H1 (cell line): ENCODE measurements around the gene ZBTB20.

Source experiments
- BRCA1 ChIP-seq: IDR thresholded peaks from 2 replicates; pipeline ENCODE4 v1.6.1; 2012; ENCODE audit warnings: low read depth, low read length, improper control_type of control experiment
- CEBPB ChIP-seq: IDR thresholded peaks from 2 replicates; pipeline ENCODE4 v1.6.1; 2012; ENCODE audit warnings: low read depth, low read length
- CHD1 ChIP-seq: IDR thresholded peaks from 2 replicates; pipeline ENCODE4 v1.6.1; 2012; ENCODE audit warnings: low read depth, low read length, improper control_type of control experiment
- POLR2AphosphoS5 ChIP-seq: IDR thresholded peaks from 2 replicates; pipeline ENCODE4 v1.6.1; 2011; ENCODE audit warnings: low read depth, low read length
- SP1 ChIP-seq: IDR thresholded peaks from 2 replicates; pipeline ENCODE4 v1.6.1; 2011; ENCODE audit warnings: low read depth, low read length
- YY1 ChIP-seq: IDR thresholded peaks from 2 replicates; pipeline ENCODE4 v1.6.1; 2011; ENCODE audit warnings: low read depth, mild to moderate bottlenecking, low read length
- TF ChIP-seq, protein P1 (sequence below), 3 experiments: IDR thresholded peaks; 1 replicate in 2 of 3; 2 replicates in 1 of 3; pipeline versions ENCODE4 v1.5.1 to v1.6.1; 2011; ENCODE audit warnings: low read length in 3 of 3, mild to moderate bottlenecking in 3 of 3, inconsistent platforms in 2 of 3, low read depth in 1 of 3, moderate library complexity in 1 of 3; ENCODE audit not compliant: insufficient read depth in 1 of 3; ENCODE audit errors: control extremely low read depth in 1 of 3

DNA sequence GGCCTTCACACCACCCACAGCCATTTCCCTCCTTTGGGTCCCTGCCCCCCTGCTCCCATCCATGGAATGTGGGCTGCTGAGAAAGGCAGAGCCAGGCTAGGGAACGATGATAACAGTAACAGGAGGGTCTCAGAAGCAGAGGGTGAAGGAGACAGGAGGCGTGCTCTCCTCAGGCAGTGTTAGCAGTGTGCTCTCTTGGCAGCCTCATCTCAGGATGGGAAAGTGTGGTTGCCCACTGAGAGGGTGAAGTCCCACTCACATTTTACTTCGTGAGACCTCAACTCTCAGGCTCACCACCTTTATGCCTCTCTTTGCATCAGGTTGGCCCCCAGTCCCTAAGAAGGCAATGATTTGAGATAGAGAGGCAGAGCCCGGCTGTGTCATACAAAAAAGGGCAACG lies 828.8 kb downstream of the ZBTB20 start:
- TF ChIP-seq, protein P1, sequence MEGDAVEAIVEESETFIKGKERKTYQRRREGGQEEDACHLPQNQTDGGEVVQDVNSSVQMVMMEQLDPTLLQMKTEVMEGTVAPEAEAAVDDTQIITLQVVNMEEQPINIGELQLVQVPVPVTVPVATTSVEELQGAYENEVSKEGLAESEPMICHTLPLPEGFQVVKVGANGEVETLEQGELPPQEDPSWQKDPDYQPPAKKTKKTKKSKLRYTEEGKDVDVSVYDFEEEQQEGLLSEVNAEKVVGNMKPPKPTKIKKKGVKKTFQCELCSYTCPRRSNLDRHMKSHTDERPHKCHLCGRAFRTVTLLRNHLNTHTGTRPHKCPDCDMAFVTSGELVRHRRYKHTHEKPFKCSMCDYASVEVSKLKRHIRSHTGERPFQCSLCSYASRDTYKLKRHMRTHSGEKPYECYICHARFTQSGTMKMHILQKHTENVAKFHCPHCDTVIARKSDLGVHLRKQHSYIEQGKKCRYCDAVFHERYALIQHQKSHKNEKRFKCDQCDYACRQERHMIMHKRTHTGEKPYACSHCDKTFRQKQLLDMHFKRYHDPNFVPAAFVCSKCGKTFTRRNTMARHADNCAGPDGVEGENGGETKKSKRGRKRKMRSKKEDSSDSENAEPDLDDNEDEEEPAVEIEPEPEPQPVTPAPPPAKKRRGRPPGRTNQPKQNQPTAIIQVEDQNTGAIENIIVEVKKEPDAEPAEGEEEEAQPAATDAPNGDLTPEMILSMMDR (IDR thresholded peaks at IDR 0.05; ENCODE audit: control extremely low read depth in 1 of 3, insufficient read depth in 1 of 3, low read depth in 1 of 3, low read length in 3 of 3): no peak
- no peak for TF ChIP-seq BRCA1
- TF ChIP-seq SP1: no peak
- no peak for TF ChIP-seq YY1
- no peak for TF ChIP-seq POLR2AphosphoS5
- TF ChIP-seq CHD1: no peak
- TF ChIP-seq CEBPB: no peak
